ENCODE data around the gene SLC6A3.

- TF ChIP-seq CTCF (IDR thresholded peaks at IDR 0.05 in 8 of 11, conservative IDR thresholded peaks at IDR 0.05 in 3 of 11) (no peak), POLR2A (IDR thresholded peaks at IDR 0.05) (no peak), POLR2AphosphoS5 (IDR thresholded peaks at IDR 0.05) (no peak)
Observed at GRCh38 chr5:1390861-1391600, 54.2 kb downstream of the SLC6A3 start.

Measured in spleen (tissue), 7 donors.